ENCODE measurements around the gene KRT86.
"Not testable (repeated sequence)": the region's sequence is repeated elsewhere in the genome, so short reads cannot be mapped to it uniquely, and the experiment has no call there.

The KRT86 gene

GRCh38 chr12:52300796-52301691, 26.6 kb downstream of the KRT86 start:
- H2AFZ ChIP-seq (ENCODE audit: low read length): no peak overlapping the region
- H3K36me3 ChIP-seq (replicated peaks; ENCODE audit: insufficient read depth, low read length): no peaks in the 10 kb centered on the region
- peaks cover 6% of the 10 kb centered on the region; the same call in 1 of the 2 replicates for H3K27me3 ChIP-seq (replicated peaks; ENCODE audit: insufficient read depth, low read length)
- H3F3A ChIP-seq (ENCODE audit: insufficient read depth, low read length): no peaks in the 10 kb centered on the region
- H3K9ac ChIP-seq (ENCODE audit: low read length): no peak overlapping the region
- H3K9me2 ChIP-seq (replicated peaks; ENCODE audit: insufficient read depth, low read length): no peaks in the 10 kb centered on the region
- H3K4me3 ChIP-seq (ENCODE audit: low read length): no peak overlapping the region
- no peak for DNase-seq
- H4K20me1 ChIP-seq (ENCODE audit: insufficient read depth, low read length): no peaks in the 10 kb centered on the region
- no peaks in the 10 kb centered on the region for H3K79me2 ChIP-seq (ENCODE audit: low read length)
- TF ChIP-seq EZH2phosphoT487 (IDR thresholded peaks at IDR 0.05; ENCODE audit: low read length) (no peak), CTCF (IDR thresholded peaks at IDR 0.05; ENCODE audit: low read length) (no peak), EZH2 (optimal IDR thresholded peaks at IDR 0.05; ENCODE audit: low read depth, low read length) (no peak)
- H3K9me3 ChIP-seq (replicated peaks; ENCODE audit: insufficient read depth, low read length): no peaks in the 10 kb centered on the region
- H3K27ac ChIP-seq (ENCODE audit: low read length): no peak overlapping the region
- H3K4me2 ChIP-seq (ENCODE audit: low read depth, low read length): no peak overlapping the region
- no peaks in the 10 kb centered on the region for H3K4me1 ChIP-seq (ENCODE audit: low read length)

- not testable (repeated sequence) for H3K9me2 ChIP-seq (replicated peaks; ENCODE audit: insufficient read depth, low read length); H3K4me3 ChIP-seq (ENCODE audit: low read length); H3K27ac ChIP-seq (ENCODE audit: low read length); H3K9ac ChIP-seq (ENCODE audit: low read length); H3F3A ChIP-seq (ENCODE audit: insufficient read depth, low read length); DNase-seq; H3K9me3 ChIP-seq (replicated peaks; ENCODE audit: insufficient read depth, low read length); H3K36me3 ChIP-seq (replicated peaks; ENCODE audit: insufficient read depth, low read length); H3K4me1 ChIP-seq (ENCODE audit: low read length); H4K20me1 ChIP-seq (ENCODE audit: insufficient read depth, low read length); H3K4me2 ChIP-seq (ENCODE audit: low read depth, low read length); H2AFZ ChIP-seq (ENCODE audit: low read length); H3K79me2 ChIP-seq (ENCODE audit: low read length)
- peaks cover 12% of the 10 kb centered on the region for H3K27me3 ChIP-seq (replicated peaks; ENCODE audit: insufficient read depth, low read length)
Observed at GRCh38 chr12:52301721-52302120, 27.3 kb downstream of the KRT86 start.

- not testable (repeated sequence) for H3K9ac ChIP-seq (ENCODE audit: low read length); DNase-seq; H3K4me2 ChIP-seq (ENCODE audit: low read depth, low read length); H3K4me3 ChIP-seq (ENCODE audit: low read length); H3K4me1 ChIP-seq (ENCODE audit: low read length); H3K9me2 ChIP-seq (replicated peaks; ENCODE audit: insufficient read depth, low read length); H3K27ac ChIP-seq (ENCODE audit: low read length); H3K9me3 ChIP-seq (replicated peaks; ENCODE audit: insufficient read depth, low read length); H2AFZ ChIP-seq (ENCODE audit: low read length); H4K20me1 ChIP-seq (ENCODE audit: insufficient read depth, low read length); H3F3A ChIP-seq (ENCODE audit: insufficient read depth, low read length); H3K79me2 ChIP-seq (ENCODE audit: low read length); H3K36me3 ChIP-seq (replicated peaks; ENCODE audit: insufficient read depth, low read length)
- peaks cover 18% of the 10 kb centered on the region for H3K27me3 ChIP-seq (replicated peaks; ENCODE audit: insufficient read depth, low read length)
Observed at GRCh38 chr12:52302242-52302914, 27.9 kb downstream of the KRT86 start.

GRCh38 chr12:52304941-52305411, 30.5 kb downstream of the KRT86 start:
- H3K27me3 ChIP-seq (replicated peaks; ENCODE audit: insufficient read depth, low read length): peaks cover 39% of the 10 kb centered on the region
- H2AFZ ChIP-seq (ENCODE audit: low read length); H3K9me3 ChIP-seq (replicated peaks; ENCODE audit: insufficient read depth, low read length); H3K79me2 ChIP-seq (ENCODE audit: low read length); H3K9me2 ChIP-seq (replicated peaks; ENCODE audit: insufficient read depth, low read length); H3K36me3 ChIP-seq (replicated peaks; ENCODE audit: insufficient read depth, low read length); H4K20me1 ChIP-seq (ENCODE audit: insufficient read depth, low read length); H3K4me2 ChIP-seq (ENCODE audit: low read depth, low read length); H3K9ac ChIP-seq (ENCODE audit: low read length); H3F3A ChIP-seq (ENCODE audit: insufficient read depth, low read length); H3K4me3 ChIP-seq (ENCODE audit: low read length); H3K4me1 ChIP-seq (ENCODE audit: low read length); H3K27ac ChIP-seq (ENCODE audit: low read length): not testable (repeated sequence)
- peak; percentile 28 for DNase-seq

Measured in MM.1S (cell line).